C4-2B (cell line): ENCODE results near the gene B3GALNT1.

Source experiments
- CTCF ChIP-seq: fragments of 450-650 bp; conservative IDR thresholded peaks from 2 replicates; pipeline ENCODE4 v1.5.1; 2017; ENCODE audit warnings: mild to moderate bottlenecking
- ZFX ChIP-seq: fragments of 450-650 bp; IDR thresholded peaks from 2 replicates; pipeline ENCODE4 v1.6.1; 2017

- TF ChIP-seq CTCF (no peak), ZFX (no peak)
These were observed 37.3 kb upstream of the B3GALNT1 start for GRCh38 chr3:161142486-161142885.
